ENCODE data around the gene BEAN1. TPM values are rescaled to one million over a fixed set of nuclear protein-coding genes. Genes with fewer than 3 reads are reported as not detected.

The BEAN1 gene
- total RNA-seq, 4 donors from 2014 or later: 0.72 to 4.8 (median 2.5) TPM

DNA sequence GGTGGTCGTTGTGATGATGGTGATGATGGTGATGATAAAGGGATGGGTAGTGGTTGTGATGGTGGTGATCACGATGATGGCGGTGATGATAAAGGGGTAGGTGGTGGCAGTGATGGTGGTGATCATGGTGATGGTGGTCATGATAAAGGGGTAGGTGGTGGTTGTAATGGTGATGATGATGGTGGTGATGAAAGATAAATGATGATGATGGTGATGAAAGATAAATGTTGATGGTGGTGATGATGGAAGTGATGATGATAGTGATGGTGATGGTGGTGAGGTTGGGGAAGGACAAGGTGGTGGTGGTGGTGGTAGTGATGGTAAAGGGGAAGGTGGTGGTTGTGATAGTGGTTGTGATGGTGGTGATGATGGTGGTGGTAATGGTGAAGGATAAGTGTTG lies 46.7 kb upstream of the BEAN1 start:
- Histone ChIP-seq H3K27me3 (no peaks in the 10 kb centered on the region), H3K4me3 (no peak overlapping the region), H3K36me3 (no peaks in the 10 kb centered on the region), H3K9me3 (no peaks in the 10 kb centered on the region), H3K27ac (no peak overlapping the region), H3K4me1 (peaks cover 8% of the 10 kb centered on the region)
- WGBS: 60% methylated on average over 3 of the region's 3 CpGs
- TF ChIP-seq POLR2A (IDR thresholded peaks at IDR 0.05) (no peak), POLR2AphosphoS5 (IDR thresholded peaks at IDR 0.05) (no peak)
- no peak for DNase-seq (ENCODE audit: low spot score in 2 of 2)

DNA sequence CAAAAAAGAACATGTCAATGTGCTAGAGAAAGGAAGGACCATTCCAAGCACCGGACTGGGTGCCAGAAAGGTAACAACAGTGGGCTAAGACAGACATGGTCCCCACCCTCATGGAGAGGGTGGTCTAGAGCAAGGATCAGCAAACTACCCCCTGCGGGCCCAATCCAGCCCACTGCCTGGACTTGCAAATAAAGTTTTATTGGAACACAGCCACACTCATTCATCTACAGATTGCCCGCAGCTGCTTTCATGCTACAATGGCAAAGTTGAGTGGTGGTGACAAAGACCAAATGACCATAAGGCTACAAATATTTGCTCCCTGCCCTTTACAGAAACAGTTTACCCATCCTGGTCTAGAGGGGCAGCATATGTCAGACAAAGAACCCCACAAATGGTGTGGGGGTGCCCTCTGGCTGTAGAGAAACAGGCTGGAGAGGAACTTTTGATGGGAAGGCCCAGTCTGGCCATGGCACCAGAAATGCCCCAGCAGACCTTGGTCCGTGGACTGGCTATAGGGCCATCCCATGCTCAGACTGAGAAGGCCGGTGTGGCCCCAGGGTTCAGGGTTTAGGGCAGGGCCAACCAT lies 45.4 kb upstream of the BEAN1 start:
- Histone ChIP-seq H3K27ac (peak overlapping the region; percentile 1), H3K4me1 (peaks cover 8% of the 10 kb centered on the region), H3K9me3 (no peaks in the 10 kb centered on the region), H3K36me3 (no peaks in the 10 kb centered on the region), H3K4me3 (no peak overlapping the region), H3K27me3 (no peaks in the 10 kb centered on the region)
- 55% methylated on average over 5 of the region's 5 CpGs for WGBS
- no peak for TF ChIP-seq EP300 (IDR thresholded peaks at IDR 0.05)
- no peak for TF ChIP-seq POLR2A (IDR thresholded peaks at IDR 0.05)
- TF ChIP-seq POLR2AphosphoS5 (IDR thresholded peaks at IDR 0.05): no peak
- TF ChIP-seq, protein P1, sequence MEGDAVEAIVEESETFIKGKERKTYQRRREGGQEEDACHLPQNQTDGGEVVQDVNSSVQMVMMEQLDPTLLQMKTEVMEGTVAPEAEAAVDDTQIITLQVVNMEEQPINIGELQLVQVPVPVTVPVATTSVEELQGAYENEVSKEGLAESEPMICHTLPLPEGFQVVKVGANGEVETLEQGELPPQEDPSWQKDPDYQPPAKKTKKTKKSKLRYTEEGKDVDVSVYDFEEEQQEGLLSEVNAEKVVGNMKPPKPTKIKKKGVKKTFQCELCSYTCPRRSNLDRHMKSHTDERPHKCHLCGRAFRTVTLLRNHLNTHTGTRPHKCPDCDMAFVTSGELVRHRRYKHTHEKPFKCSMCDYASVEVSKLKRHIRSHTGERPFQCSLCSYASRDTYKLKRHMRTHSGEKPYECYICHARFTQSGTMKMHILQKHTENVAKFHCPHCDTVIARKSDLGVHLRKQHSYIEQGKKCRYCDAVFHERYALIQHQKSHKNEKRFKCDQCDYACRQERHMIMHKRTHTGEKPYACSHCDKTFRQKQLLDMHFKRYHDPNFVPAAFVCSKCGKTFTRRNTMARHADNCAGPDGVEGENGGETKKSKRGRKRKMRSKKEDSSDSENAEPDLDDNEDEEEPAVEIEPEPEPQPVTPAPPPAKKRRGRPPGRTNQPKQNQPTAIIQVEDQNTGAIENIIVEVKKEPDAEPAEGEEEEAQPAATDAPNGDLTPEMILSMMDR (IDR thresholded peaks at IDR 0.05): no peak
- DNase-seq (ENCODE audit: low spot score in 2 of 2): no peak

DNA sequence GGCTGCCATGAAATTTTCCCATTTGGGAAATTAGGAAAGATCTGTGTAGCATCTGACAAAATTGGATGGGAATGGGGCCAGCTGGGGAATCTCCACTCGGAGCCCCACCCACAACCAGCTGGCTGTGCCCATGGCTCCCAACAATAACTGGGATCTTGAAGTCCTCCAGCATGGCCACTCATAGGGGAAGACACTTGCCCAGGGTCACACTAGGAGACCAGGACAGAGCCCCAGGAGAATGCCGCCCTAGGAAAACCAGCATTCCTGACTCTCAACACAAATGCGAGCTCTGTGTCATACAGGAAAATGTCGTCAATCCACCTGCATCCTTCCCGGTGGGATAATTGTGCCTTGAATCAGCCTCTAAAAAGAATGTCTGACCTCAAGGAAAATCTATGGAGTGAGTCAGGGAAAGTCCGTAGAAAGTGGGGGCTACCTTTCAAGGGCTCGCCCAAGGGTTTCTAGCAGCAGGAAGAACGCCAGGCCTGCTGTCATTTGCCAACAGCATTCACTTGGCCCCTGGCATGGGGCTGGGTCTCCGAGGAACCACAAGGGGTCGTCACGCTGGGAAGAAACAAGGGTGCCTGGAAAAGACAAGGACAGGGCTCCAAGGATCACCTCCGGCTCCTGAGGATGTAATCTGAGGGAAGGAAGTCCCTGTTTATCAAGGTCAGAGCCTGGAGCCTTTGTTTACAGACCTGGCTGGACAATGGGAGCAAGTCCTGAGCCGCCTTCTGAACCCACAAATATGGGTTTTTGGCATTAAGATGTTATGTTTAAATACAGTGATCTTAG lies 44.7 kb upstream of the BEAN1 start:
- Histone ChIP-seq H3K9me3 (no peaks in the 10 kb centered on the region), H3K27ac (peak overlapping the region; percentile 15), H3K36me3 (no peaks in the 10 kb centered on the region), H3K4me1 (peaks cover 8% of the 10 kb centered on the region), H3K4me3 (no peak overlapping the region), H3K27me3 (no peaks in the 10 kb centered on the region)
- TF ChIP-seq POLR2A (IDR thresholded peaks at IDR 0.05): no peak
- peak in 1 of 3 donors; percentile 35 for TF ChIP-seq POLR2AphosphoS5 (IDR thresholded peaks at IDR 0.05)
- 63% methylated on average over 13 of the region's 13 CpGs for WGBS
- no peak for DNase-seq (ENCODE audit: low spot score in 2 of 2)

DNA sequence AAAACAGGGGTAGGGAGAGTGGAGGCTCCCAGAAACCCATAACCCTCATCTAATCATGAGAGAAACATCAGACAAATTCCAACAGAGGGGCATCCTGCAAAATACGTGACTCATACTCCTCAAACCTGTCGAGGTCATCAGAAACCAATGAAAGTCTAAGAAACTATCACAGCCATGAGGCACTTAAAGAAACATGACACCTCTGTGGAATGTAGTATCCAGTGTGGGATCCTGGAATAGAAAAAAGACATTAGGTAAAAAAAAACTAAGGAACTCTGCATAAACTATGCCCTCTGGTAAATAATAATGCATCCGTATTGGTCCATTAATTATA lies 44.2 kb upstream of the BEAN1 start:
- H3K36me3 ChIP-seq: no peaks in the 10 kb centered on the region
- WGBS: 32% methylated on average over 3 of the region's 3 CpGs
- TF ChIP-seq, protein P1 (IDR thresholded peaks at IDR 0.05): no peak
- H3K27ac ChIP-seq: peak overlapping the region; percentile 52
- no peaks in the 10 kb centered on the region for H3K9me3 ChIP-seq
- H3K4me1 ChIP-seq: peaks cover 8% of the 10 kb centered on the region
- no peak for DNase-seq (ENCODE audit: low spot score in 2 of 2)
- no peaks in the 10 kb centered on the region for H3K27me3 ChIP-seq
- H3K4me3 ChIP-seq: no peak overlapping the region

DNA sequence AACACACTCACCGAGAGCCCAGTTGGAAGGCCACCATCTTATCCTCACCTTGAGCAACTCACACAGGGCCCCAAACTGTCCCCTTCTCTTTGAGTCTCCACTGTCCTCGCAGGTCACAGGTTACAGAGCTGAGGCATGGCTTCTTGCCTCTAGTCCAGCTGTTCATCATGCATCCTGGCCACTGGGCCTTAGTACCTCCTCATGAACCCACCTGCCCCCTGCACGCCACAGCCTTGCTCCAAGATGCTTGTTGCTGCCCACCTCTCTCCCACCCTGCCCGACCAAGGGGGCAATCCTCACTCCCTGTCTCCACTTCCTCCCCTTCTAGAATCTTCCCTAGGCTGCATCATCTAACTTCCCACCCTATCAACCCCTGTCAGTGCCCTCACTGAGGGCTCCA lies 43.5 kb upstream of the BEAN1 start:
- peaks cover 8% of the 10 kb centered on the region for H3K4me1 ChIP-seq
- WGBS: 89% methylated on average over 4 of the region's 4 CpGs
- no peaks in the 10 kb centered on the region for H3K27me3 ChIP-seq
- no peaks in the 10 kb centered on the region for H3K36me3 ChIP-seq
- H3K4me3 ChIP-seq: no peak overlapping the region
- no peak for DNase-seq (ENCODE audit: low spot score in 2 of 2)
- no peaks in the 10 kb centered on the region for H3K9me3 ChIP-seq
- TF ChIP-seq, protein P1 (IDR thresholded peaks at IDR 0.05): no peak
- TF ChIP-seq POLR2AphosphoS5 (IDR thresholded peaks at IDR 0.05) (no peak), EP300 (IDR thresholded peaks at IDR 0.05) (no peak), POLR2A (IDR thresholded peaks at IDR 0.05) (no peak)
- peak overlapping the region; percentile 52 for H3K27ac ChIP-seq

DNA sequence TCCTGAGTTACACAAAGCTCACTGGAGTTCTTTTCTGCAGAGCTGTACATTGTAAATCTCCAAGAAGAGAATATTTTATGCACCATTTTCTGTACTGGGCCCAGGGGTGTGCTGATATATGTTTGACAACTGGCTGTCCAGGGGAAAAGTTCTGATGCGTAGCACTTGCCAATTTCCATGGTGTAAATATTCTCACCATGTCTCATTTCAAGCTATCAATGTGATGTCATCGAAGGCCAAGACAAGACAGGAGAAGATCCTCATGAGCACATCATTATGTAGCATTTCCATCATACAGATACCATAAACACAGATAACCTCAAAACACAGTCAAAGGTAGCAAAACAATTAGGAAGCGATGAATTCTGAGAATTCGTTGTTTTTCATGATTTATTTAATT lies 41.7 kb upstream of the BEAN1 start:
- H3K36me3 ChIP-seq: peaks cover 3% of the 10 kb centered on the region
- TF ChIP-seq POLR2A (IDR thresholded peaks at IDR 0.05) (no peak), POLR2AphosphoS5 (IDR thresholded peaks at IDR 0.05) (no peak), EP300 (IDR thresholded peaks at IDR 0.05) (no peak)
- TF ChIP-seq, protein P1 (IDR thresholded peaks at IDR 0.05): no peak
- H3K4me1 ChIP-seq: peaks cover 8% of the 10 kb centered on the region
- no peak overlapping the region for H3K27ac ChIP-seq
- H3K4me3 ChIP-seq: no peak overlapping the region
- 96% methylated on average over 4 of the region's 4 CpGs for WGBS
- H3K9me3 ChIP-seq: no peaks in the 10 kb centered on the region
- DNase-seq (ENCODE audit: low spot score in 2 of 2): no peak
- H3K27me3 ChIP-seq: no peaks in the 10 kb centered on the region

Measured in suprapubic skin (tissue), 4 donors.